ENCODE data around the gene ABCA12. TPM values are rescaled to one million over a fixed set of nuclear protein-coding genes. Genes with fewer than 3 reads are reported as not detected.

ABCA12 gene
- polyA plus RNA-seq, 1 of the 3 experiments (the other 2 are of a cell fraction): 0.07 TPM

- H3K4me2 ChIP-seq: no peak overlapping the region
- ChIA-PET POLR2A (no interaction called here), CTCF (no interaction called here)
- TF ChIP-seq, protein P1, sequence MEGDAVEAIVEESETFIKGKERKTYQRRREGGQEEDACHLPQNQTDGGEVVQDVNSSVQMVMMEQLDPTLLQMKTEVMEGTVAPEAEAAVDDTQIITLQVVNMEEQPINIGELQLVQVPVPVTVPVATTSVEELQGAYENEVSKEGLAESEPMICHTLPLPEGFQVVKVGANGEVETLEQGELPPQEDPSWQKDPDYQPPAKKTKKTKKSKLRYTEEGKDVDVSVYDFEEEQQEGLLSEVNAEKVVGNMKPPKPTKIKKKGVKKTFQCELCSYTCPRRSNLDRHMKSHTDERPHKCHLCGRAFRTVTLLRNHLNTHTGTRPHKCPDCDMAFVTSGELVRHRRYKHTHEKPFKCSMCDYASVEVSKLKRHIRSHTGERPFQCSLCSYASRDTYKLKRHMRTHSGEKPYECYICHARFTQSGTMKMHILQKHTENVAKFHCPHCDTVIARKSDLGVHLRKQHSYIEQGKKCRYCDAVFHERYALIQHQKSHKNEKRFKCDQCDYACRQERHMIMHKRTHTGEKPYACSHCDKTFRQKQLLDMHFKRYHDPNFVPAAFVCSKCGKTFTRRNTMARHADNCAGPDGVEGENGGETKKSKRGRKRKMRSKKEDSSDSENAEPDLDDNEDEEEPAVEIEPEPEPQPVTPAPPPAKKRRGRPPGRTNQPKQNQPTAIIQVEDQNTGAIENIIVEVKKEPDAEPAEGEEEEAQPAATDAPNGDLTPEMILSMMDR (IDR thresholded peaks at IDR 0.05): no peak
- TF ChIP-seq RCOR1 (IDR thresholded peaks at IDR 0.05; ENCODE audit: low read length): no peak
- TF ChIP-seq RFX5 (IDR thresholded peaks at IDR 0.05; ENCODE audit: low read length): no peak
- TF ChIP-seq PBX3 (IDR thresholded peaks at IDR 0.05): no peak
- no peak for TF ChIP-seq RXRA (IDR thresholded peaks at IDR 0.05; ENCODE audit: borderline replicate concordance, low read depth)
- TF ChIP-seq EP300 (IDR thresholded peaks at IDR 0.05; ENCODE audit: borderline replicate concordance in 1 of 2, low read depth in 1 of 2, low read length in 1 of 2): no peak
- no peak for TF ChIP-seq SIN3A (IDR thresholded peaks at IDR 0.05; ENCODE audit: borderline replicate concordance, low read depth, low read length)
- no peak for TF ChIP-seq CHD2 (IDR thresholded peaks at IDR 0.05; ENCODE audit: low read length, partially characterized antibody)
- no peak for TF ChIP-seq TCF12 (IDR thresholded peaks at IDR 0.05)
- no peak for TF ChIP-seq MEF2A (IDR thresholded peaks at IDR 0.05; ENCODE audit: borderline replicate concordance, low read depth)
- TF ChIP-seq JUND (IDR thresholded peaks at IDR 0.05): no peak
- no peak for TF ChIP-seq RAD21 (IDR thresholded peaks at IDR 0.05; ENCODE audit: low read length)
- no peak for TF ChIP-seq YY1 (IDR thresholded peaks at IDR 0.05; ENCODE audit: low read depth)
- TF ChIP-seq POLR2AphosphoS5 (IDR thresholded peaks at IDR 0.05; ENCODE audit: low read depth, low read length): no peak
- no peak for TF ChIP-seq NRF1 (IDR thresholded peaks at IDR 0.05; ENCODE audit: low read depth, low read length)
- TF ChIP-seq FOSL2 (IDR thresholded peaks at IDR 0.05; ENCODE audit: borderline replicate concordance, low read depth): no peak
- no peak for TF ChIP-seq FOXM1 (IDR thresholded peaks at IDR 0.05; ENCODE audit: low read depth)
- TF ChIP-seq TAF1 (IDR thresholded peaks at IDR 0.05; ENCODE audit: borderline replicate concordance, low read depth, low read length): no peak
- no peak for TF ChIP-seq GATA2 (CRISPR knock-in tag; IDR thresholded peaks at IDR 0.05)
- TF ChIP-seq REST (IDR thresholded peaks at IDR 0.05; ENCODE audit: low read depth, low read length): no peak
- no peaks in the 10 kb centered on the region for H3F3A ChIP-seq (replicated peaks; ENCODE audit: insufficient read depth)
- H3K27me3 ChIP-seq (ENCODE audit: insufficient read depth): no peaks in the 10 kb centered on the region
- H3K36me3 ChIP-seq (replicated peaks in 1 of 2; ENCODE audit: control insufficient read depth in 1 of 2, insufficient read depth in 2 of 2, low read length in 1 of 2): no peaks in the 10 kb centered on the region
- 78% methylated on average over 4 of the region's 4 CpGs for WGBS (ENCODE audit: low lambda C conversion rate)
- H3K27ac ChIP-seq (ENCODE audit: low read depth in 2 of 2, low read length in 1 of 2): no peak overlapping the region
- H4K20me1 ChIP-seq (ENCODE audit: insufficient read depth): no peaks in the 10 kb centered on the region
- no peaks in the 10 kb centered on the region for H3K4me1 ChIP-seq (ENCODE audit: control insufficient read depth in 1 of 2, insufficient read depth in 2 of 2, low read depth in 1 of 2, low read length in 1 of 2)
- no peaks in the 10 kb centered on the region for H3K79me2 ChIP-seq (ENCODE audit: insufficient read depth)
- no peaks in the 10 kb centered on the region for H3K9me2 ChIP-seq
- H3K4me3 ChIP-seq (ENCODE audit: low read depth in 2 of 2, low read length in 1 of 2): no peak overlapping the region
- H2AFZ ChIP-seq (ENCODE audit: low read depth): no peak overlapping the region
- H3K9me3 ChIP-seq: no peaks in the 10 kb centered on the region
- H3K9ac ChIP-seq: no peak overlapping the region
- DNase-seq: no peak
These were observed 57.9 kb downstream of the ABCA12 start for GRCh38 chr2:215080545-215080944.
